CD4-positive, CD25-positive, alpha-beta regulatory T cell (primary cell): ENCODE results near the gene LIAS. TPM values are rescaled to one million over a fixed set of nuclear protein-coding genes. Genes with fewer than 3 reads are reported as not detected.
"Not testable (repeated sequence)": the region's sequence is repeated elsewhere in the genome, so short reads cannot be mapped to it uniquely, and the experiment has no call there.

Experiments
- ATAC-seq, 2 donors: fragments of 150-1000 bp; cut with Tn5 transposase; one replicate each; pipeline ENCODE4 v1.10.0; 2021; ENCODE audit warnings: low read depth in 2 of 2, moderate number of reproducible peaks in 2 of 2, moderate library complexity in 1 of 2
- DNase-seq, 3 donors: peaks; one replicate each; pipeline versions ENCODE4 v3.0.0 to v3.0.0-alpha.2; 2012 to 2022; ENCODE audit warnings: mixed read lengths in 1 of 3
- H3K27ac ChIP-seq: one replicate; pipeline ENCODE4 v1.7.0; 2013; ENCODE audit warnings: mild to moderate bottlenecking, low read length; ENCODE audit not compliant: insufficient read depth, poor library complexity, severe bottlenecking
- H3K27me3 ChIP-seq: one replicate; pipeline ENCODE4 v1.7.0; 2013; ENCODE audit warnings: low read length; ENCODE audit not compliant: control insufficient read depth, insufficient read depth
- H3K36me3 ChIP-seq: one replicate; pipeline ENCODE4 v1.7.0; 2013; ENCODE audit warnings: mild to moderate bottlenecking, low read length, moderate library complexity; ENCODE audit not compliant: control insufficient read depth, insufficient read depth
- H3K4me1 ChIP-seq: 2 replicates; pipeline ENCODE4 v1.7.0; 2013; ENCODE audit warnings: mild to moderate bottlenecking, low read length; ENCODE audit not compliant: insufficient read depth, control insufficient read depth, poor library complexity, severe bottlenecking
- H3K4me3 ChIP-seq: one replicate; pipeline ENCODE4 v1.7.0; 2013; ENCODE audit warnings: low read depth, mild to moderate bottlenecking, low read length, moderate library complexity
- H3K9me3 ChIP-seq, 2 experiments: 1 replicate in 1 of 2; 2 replicates in 1 of 2; pipeline ENCODE4 v1.7.0; 2013; ENCODE audit warnings: low read length in 2 of 2, mild to moderate bottlenecking in 1 of 2, moderate library complexity in 1 of 2; ENCODE audit not compliant: control insufficient read depth in 2 of 2
- H3K27ac Mint-ChIP-seq, 3 donors: one replicate each; pipeline ENCODE4 v1.8.0; 2020 to 2022; ENCODE audit warnings: mild to moderate bottlenecking in 3 of 3, mixed read lengths in 3 of 3, moderate library complexity in 2 of 3
- H3K27me3 Mint-ChIP-seq: one replicate; pipeline ENCODE4 v1.8.0; 2022; ENCODE audit warnings: mild to moderate bottlenecking, mixed read lengths
- H3K36me3 Mint-ChIP-seq: one replicate; pipeline ENCODE4 v1.8.0; 2020; ENCODE audit warnings: mixed read lengths
- H3K4me1 Mint-ChIP-seq, 4 donors: one replicate each; pipeline ENCODE4 v1.8.0; 2020 to 2022; ENCODE audit warnings: mixed read lengths in 4 of 4, mild to moderate bottlenecking in 1 of 4
- H3K4me3 Mint-ChIP-seq, 4 donors: one replicate each; pipeline ENCODE4 v1.8.0; 2020 to 2022; ENCODE audit warnings: mild to moderate bottlenecking in 4 of 4, mixed read lengths in 4 of 4, moderate library complexity in 3 of 4
- H3K9me3 Mint-ChIP-seq, 7 donors: one replicate each; pipeline ENCODE4 v1.8.0; 2020 to 2022; ENCODE audit warnings: mixed read lengths in 7 of 7, mild to moderate bottlenecking in 3 of 7, moderate library complexity in 2 of 7
- polyA plus RNA-seq, 4 donors: library from polyadenylated mRNA; unstranded; fragments of 300-500 nt; fragmentation: Illumina TruSeq; gene quantifications; one replicate each; pipeline ENCODE4 v1.2.3, GENCODE V29; 2021
- total RNA-seq: library from RNA; stranded (reverse); gene quantifications from one replicate; pipeline ENCODE4 v1.2.3, GENCODE V29; 2022

LIAS gene
- total and polyA plus RNA-seq, 5 donors from 2014 or later, result 10.6 to 13.6 (median 12.2) TPM

- Mint-ChIP-seq H3K27me3 (peaks cover 5% of the 10 kb centered on the region), H3K36me3 (peaks cover 54% of the 10 kb centered on the region), H3K4me3 (peak overlapping the region; percentile 93 to 98 (median 98)), H3K4me1 (peaks cover 19 to 61% (median 38%) of the 10 kb centered on the region in 4 donors), H3K9me3 (no peaks in the 10 kb centered on the region), H3K27ac (peak overlapping the region; percentile 98 to 100 (median 100))
- Histone ChIP-seq H3K27me3 (no peaks in the 10 kb centered on the region), H3K4me1 (peaks cover 33% of the 10 kb centered on the region), H3K27ac (peak overlapping the region; percentile 98), H3K9me3 (no peaks in the 10 kb centered on the region), H3K4me3 (peak overlapping the region; percentile 94), H3K36me3 (peaks cover 55% of the 10 kb centered on the region)
- ATAC-seq, result no peak
- DNase-seq, result no peak
These were observed 1.7 kb upstream of the LIAS start for GRCh38 chr4:39456946-39457763.

GRCh38 chr4:39458161-39458504 is 723 bp upstream of the LIAS start:
- not testable (repeated sequence) for DNase-seq, H3K27me3 ChIP-seq, H3K9me3 Mint-ChIP-seq, H3K27me3 Mint-ChIP-seq, H3K9me3 ChIP-seq
- Mint-ChIP-seq H3K27ac (peak overlapping the region; percentile 98 to 100 (median 100)), H3K4me3 (peak overlapping the region; percentile 93 to 98 (median 98)), H3K36me3 (peaks cover 45% of the 10 kb centered on the region), H3K4me1 (peaks cover 15 to 57% (median 35%) of the 10 kb centered on the region in 4 donors)
- Histone ChIP-seq H3K4me3 (peak overlapping the region; percentile 94), H3K4me1 (peaks cover 33% of the 10 kb centered on the region), H3K27ac (peak overlapping the region; percentile 98), H3K36me3 (peaks cover 48% of the 10 kb centered on the region)
- peak in 1 of 2 donors; percentile 1 for ATAC-seq

GRCh38 chr4:39464886-39465501 is 6.1 kb downstream of the LIAS start:
- Histone ChIP-seq H3K4me1 (peaks cover 1% of the 10 kb centered on the region), H3K9me3 (no peaks in the 10 kb centered on the region), H3K4me3 (no peak overlapping the region), H3K36me3 (peaks cover 25% of the 10 kb centered on the region), H3K27me3 (no peaks in the 10 kb centered on the region), H3K27ac (no peak overlapping the region)
- H3K9me3 Mint-ChIP-seq, result no peaks in the 10 kb centered on the region
- peaks cover 6 to 19% (median 10%) of the 10 kb centered on the region in 4 donors for H3K4me1 Mint-ChIP-seq
- H3K4me3 Mint-ChIP-seq, result no peak overlapping the region
- no peak overlapping the region for H3K27ac Mint-ChIP-seq
- peaks cover 18% of the 10 kb centered on the region for H3K36me3 Mint-ChIP-seq
- DNase-seq, result peak in 1 of 3 donors; percentile 27
- no peak for ATAC-seq
- H3K27me3 Mint-ChIP-seq, result no peaks in the 10 kb centered on the region

- peaks cover 2 to 13% (median 8%) of the 10 kb centered on the region in 4 donors for H3K4me1 Mint-ChIP-seq
- no peak overlapping the region for H3K27ac Mint-ChIP-seq
- H3K9me3 ChIP-seq, result no peaks in the 10 kb centered on the region
- H3K4me1 ChIP-seq, result no peaks in the 10 kb centered on the region
- no peaks in the 10 kb centered on the region for H3K27me3 Mint-ChIP-seq
- ATAC-seq (no peak), DNase-seq (no peak)
- no peaks in the 10 kb centered on the region for H3K27me3 ChIP-seq
- H3K36me3 ChIP-seq, result peaks cover 25% of the 10 kb centered on the region
- H3K36me3 Mint-ChIP-seq, result peaks cover 18% of the 10 kb centered on the region
- H3K9me3 Mint-ChIP-seq, result no peaks in the 10 kb centered on the region
- H3K27ac ChIP-seq, result no peak overlapping the region
- no peak overlapping the region for H3K4me3 Mint-ChIP-seq
- no peak overlapping the region for H3K4me3 ChIP-seq
These were observed 7.9 kb downstream of the LIAS start for GRCh38 chr4:39466747-39467146.

GRCh38 chr4:39467464-39467863 is 8.6 kb downstream of the LIAS start:
- H3K4me3 Mint-ChIP-seq, result no peak overlapping the region
- H3K36me3 ChIP-seq, result peaks cover 29% of the 10 kb centered on the region
- no peak for DNase-seq
- H3K9me3 ChIP-seq, result no peaks in the 10 kb centered on the region
- H3K4me1 ChIP-seq, result no peaks in the 10 kb centered on the region
- H3K4me1 Mint-ChIP-seq, result peaks cover 2 to 13% (median 8%) of the 10 kb centered on the region in 4 donors
- H3K27me3 ChIP-seq, result no peaks in the 10 kb centered on the region
- H3K27ac ChIP-seq, result no peak overlapping the region
- no peak for ATAC-seq
- no peaks in the 10 kb centered on the region for H3K9me3 Mint-ChIP-seq
- H3K27me3 Mint-ChIP-seq, result no peaks in the 10 kb centered on the region
- no peak overlapping the region for H3K4me3 ChIP-seq
- peak overlapping the region in 1 of 3 donors; percentile 47 for H3K27ac Mint-ChIP-seq
- peaks cover 21% of the 10 kb centered on the region for H3K36me3 Mint-ChIP-seq

GRCh38 chr4:39469429-39470077 is 10.7 kb downstream of the LIAS start:
- ATAC-seq, result peak; percentile 71 to 88
- no peaks in the 10 kb centered on the region for H3K27me3 ChIP-seq
- peak overlapping the region; percentile 16 for H3K27ac ChIP-seq
- no peak overlapping the region for H3K4me3 Mint-ChIP-seq
- H3K4me1 Mint-ChIP-seq, result peaks cover 2 to 13% (median 6%) of the 10 kb centered on the region in 4 donors
- no peak overlapping the region for H3K4me3 ChIP-seq
- H3K9me3 ChIP-seq, result no peaks in the 10 kb centered on the region
- peaks cover 13% of the 10 kb centered on the region for H3K36me3 Mint-ChIP-seq
- no peaks in the 10 kb centered on the region for H3K27me3 Mint-ChIP-seq
- H3K9me3 Mint-ChIP-seq, result no peaks in the 10 kb centered on the region
- H3K36me3 ChIP-seq, result peaks cover 16% of the 10 kb centered on the region
- H3K27ac Mint-ChIP-seq, result peak overlapping the region in 1 of 3 donors; percentile 77
- peak in 2 of 3 donors; percentile 54 to 58 for DNase-seq
- no peaks in the 10 kb centered on the region for H3K4me1 ChIP-seq

GRCh38 chr4:39470402-39470801 is 11.5 kb downstream of the LIAS start:
- no peaks in the 10 kb centered on the region for H3K4me1 ChIP-seq
- Mint-ChIP-seq H3K9me3 (no peaks in the 10 kb centered on the region), H3K27me3 (no peaks in the 10 kb centered on the region), H3K27ac (no peak overlapping the region), H3K4me3 (no peak overlapping the region), H3K36me3 (peaks cover 7% of the 10 kb centered on the region), H3K4me1 (peaks cover 0 to 8% (median 4%) of the 10 kb centered on the region in 4 donors)
- ATAC-seq (no peak), DNase-seq (no peak)
- no peak overlapping the region for H3K4me3 ChIP-seq
- no peak overlapping the region for H3K27ac ChIP-seq
- H3K9me3 ChIP-seq, result no peaks in the 10 kb centered on the region
- no peaks in the 10 kb centered on the region for H3K27me3 ChIP-seq
- peaks cover 10% of the 10 kb centered on the region for H3K36me3 ChIP-seq
